NT2/D1 (cell line): ENCODE results near the gene SNCAIP.

Experiments
- SUZ12 ChIP-seq: IDR thresholded peaks from 2 replicates; pipeline ENCODE4 v1.6.1; 2011; ENCODE audit not compliant: insufficient read length, insufficient read depth; ENCODE audit errors: extremely low read depth
- YY1 ChIP-seq: IDR thresholded peaks from 2 replicates; pipeline ENCODE4 v1.6.1; 2011; ENCODE audit not compliant: insufficient read length, insufficient read depth

DNA sequence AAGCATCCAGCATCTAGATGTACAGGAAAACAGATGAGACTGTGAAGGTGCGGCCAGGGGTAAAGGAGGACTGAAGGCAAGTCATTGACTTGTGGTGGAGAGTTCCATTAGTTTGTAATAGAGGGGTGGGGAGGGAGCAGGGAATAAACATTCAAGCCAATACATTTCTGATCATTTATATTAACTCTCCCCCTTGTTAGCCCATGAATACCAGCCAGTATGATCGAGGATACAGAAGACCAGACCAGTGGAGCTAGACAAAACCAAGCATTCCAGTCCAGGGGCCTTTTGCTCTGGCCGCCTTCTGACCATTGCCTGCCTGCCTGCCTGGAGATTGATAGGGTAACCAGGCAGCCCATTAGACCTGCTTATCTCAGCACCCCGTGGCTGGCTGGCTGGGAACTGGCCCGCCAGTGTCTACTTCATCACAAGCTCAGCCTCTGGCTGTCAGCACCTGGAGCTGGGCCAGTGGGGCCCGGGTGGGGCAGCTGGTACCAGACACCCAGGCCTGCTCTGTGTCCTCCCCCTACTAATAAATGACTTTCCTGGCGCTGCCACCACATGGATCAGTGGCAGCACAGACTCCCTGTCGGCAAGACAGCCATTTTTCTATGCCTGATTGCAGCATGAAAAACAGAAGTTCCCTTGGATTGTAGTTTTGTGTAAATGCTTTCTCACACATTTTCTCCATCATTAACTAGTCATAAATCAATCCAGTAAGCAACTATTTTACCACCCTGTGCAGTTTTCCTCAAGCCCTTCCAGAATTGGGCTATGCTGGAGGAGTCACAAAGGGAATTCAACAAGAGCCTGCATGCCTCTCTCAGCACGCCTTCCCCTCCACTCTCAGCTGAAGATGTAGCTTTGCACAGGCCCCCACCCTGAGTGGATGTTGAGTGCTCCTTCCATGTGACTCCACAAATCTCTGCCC, 181.3 kb downstream of the SNCAIP start:
- no peak for TF ChIP-seq YY1
- TF ChIP-seq SUZ12 = no peak
